ENCODE measurements around the gene SLC14A1.

DNA sequence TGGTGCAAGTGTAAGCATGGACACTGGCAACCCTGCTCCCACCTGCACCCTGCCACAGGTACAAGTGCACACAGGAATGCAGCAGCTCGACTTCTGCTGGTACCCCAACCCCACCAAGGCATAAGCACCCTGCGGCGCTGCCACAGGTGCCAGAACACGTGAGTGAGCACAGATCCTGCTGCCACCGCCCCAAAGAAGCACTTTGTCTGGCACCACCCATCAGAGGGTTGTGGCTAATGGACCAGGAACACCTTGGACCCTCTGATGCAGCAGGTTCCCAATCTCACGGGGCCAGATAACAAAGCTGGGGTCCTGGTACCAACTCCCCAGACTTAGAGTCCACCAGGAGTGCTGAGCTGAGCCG lies 32.2 kb upstream of the SLC14A1 start:
- no peak for TF ChIP-seq TAF1 (IDR thresholded peaks at IDR 0.05; ENCODE audit: low read depth)
- TF ChIP-seq NFIC (IDR thresholded peaks at IDR 0.05), result no peak
- TF ChIP-seq, protein P1, sequence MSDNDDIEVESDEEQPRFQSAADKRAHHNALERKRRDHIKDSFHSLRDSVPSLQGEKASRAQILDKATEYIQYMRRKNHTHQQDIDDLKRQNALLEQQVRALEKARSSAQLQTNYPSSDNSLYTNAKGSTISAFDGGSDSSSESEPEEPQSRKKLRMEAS (IDR thresholded peaks at IDR 0.05), result no peak
- no peak for TF ChIP-seq EP300 (IDR thresholded peaks at IDR 0.05; ENCODE audit: borderline replicate concordance)
